Activated CD4-positive, alpha-beta T cell treated with anti-CD3 and anti-CD28 coated beads, Interleukin-2, amount 10 ng/mL, durations not matched to agents 7 days and 5 days (primary cell): Measurements from ENCODE around the gene TMEM141. TPM values are rescaled to one million over a fixed set of nuclear protein-coding genes. Genes with fewer than 3 reads are reported as not detected.
"Not testable (repeated sequence)": the region's sequence is repeated elsewhere in the genome, so short reads cannot be mapped to it uniquely, and the experiment has no call there.

Experiments
- CTCF ChIA-PET: fragments of 350-600 bp; sonication (Branson Sonifier 250); formaldehyde crosslinking; loops from one replicate; lab custom pipeline; 2021; ENCODE audit warnings: antibody characterized with exemption; lab: Charles Lee
- POLR2A ChIA-PET: fragments of 350-600 bp; sonication (Branson Sonifier 250); formaldehyde crosslinking; loops from one replicate; lab custom pipeline; 2021; ENCODE audit warnings: antibody characterized with exemption; lab: Charles Lee
- DNase-seq: peaks from one replicate; pipeline ENCODE4 v3.0.0-alpha.2; 2020
- H3K27ac Mint-ChIP-seq: one replicate; pipeline ENCODE4 v1.8.0; 2021; ENCODE audit warnings: mild to moderate bottlenecking, moderate library complexity, mixed read lengths
- H3K27me3 Mint-ChIP-seq: one replicate; pipeline ENCODE4 v1.8.0; 2021; ENCODE audit warnings: mixed read lengths
- H3K36me3 Mint-ChIP-seq: one replicate; pipeline ENCODE4 v1.8.0; 2021; ENCODE audit warnings: low read depth, mixed read lengths
- H3K4me1 Mint-ChIP-seq: one replicate; pipeline ENCODE4 v1.8.0; 2021; ENCODE audit warnings: mixed read lengths
- H3K4me3 Mint-ChIP-seq: one replicate; pipeline ENCODE4 v1.8.0; 2021; ENCODE audit warnings: mild to moderate bottlenecking, moderate library complexity, mixed read lengths
- H3K9me3 Mint-ChIP-seq: one replicate; pipeline ENCODE4 v1.8.0; 2021; ENCODE audit warnings: mixed read lengths
- total RNA-seq, 2 experiments: library from RNA; stranded (reverse); gene quantifications; one replicate each; pipeline ENCODE4 v1.2.3, GENCODE V29; 2021

Gene TMEM141
- total RNA-seq, 2 experiments from 2014 or later, result 28.5 to 38.5 TPM

DNA sequence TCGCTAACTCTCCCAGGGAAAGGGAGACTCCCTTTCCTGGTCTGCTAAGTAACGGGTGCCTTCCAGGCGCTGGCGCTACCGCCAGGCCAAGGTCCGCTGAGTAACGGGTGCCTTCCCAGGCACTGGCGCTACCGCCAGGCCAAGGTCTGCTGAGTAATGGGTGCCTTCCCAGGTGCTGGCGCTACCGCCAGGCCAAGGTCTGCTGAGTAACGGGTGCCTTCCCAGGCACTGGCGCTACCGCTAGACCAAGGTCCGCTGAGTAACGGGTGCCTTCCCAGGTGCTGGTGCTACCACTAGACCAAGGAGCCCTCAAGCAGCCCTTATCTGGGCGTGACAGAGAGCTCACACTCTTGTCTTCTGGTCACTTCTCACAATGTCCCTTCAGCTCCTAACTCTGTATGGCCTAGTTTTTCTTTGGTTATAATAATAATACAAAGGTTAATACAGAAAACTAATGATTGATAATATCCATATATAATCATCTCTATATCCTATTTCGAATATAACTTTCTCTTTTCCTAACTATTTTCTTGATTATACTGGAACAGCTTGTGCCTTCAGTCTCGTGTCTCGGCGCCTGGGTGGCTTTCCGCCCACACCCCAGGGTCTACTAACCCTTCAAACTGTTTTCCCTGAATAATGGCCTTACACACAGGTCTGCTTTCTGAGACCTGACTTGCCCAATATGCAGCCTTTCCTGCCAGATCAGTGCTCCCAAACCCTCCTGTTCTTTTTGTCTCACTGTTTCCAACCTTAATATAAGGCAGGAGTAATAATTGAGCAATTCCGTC is 5.4 kb upstream of the TMEM141 start:
- H3K27me3 Mint-ChIP-seq, result peaks cover 23% of the 10 kb centered on the region
- H3K36me3 Mint-ChIP-seq, H3K4me3 Mint-ChIP-seq, POLR2A ChIA-PET, DNase-seq, H3K27ac Mint-ChIP-seq, H3K9me3 Mint-ChIP-seq: not testable (repeated sequence)
- CTCF ChIA-PET, result interaction anchor here (1.5 kb wide), 1 partner anchor 14 kb away, joined by 4 read pairs; no protein-coding TSS in a partner anchor
- H3K4me1 Mint-ChIP-seq, result peaks cover 25% of the 10 kb centered on the region

DNA sequence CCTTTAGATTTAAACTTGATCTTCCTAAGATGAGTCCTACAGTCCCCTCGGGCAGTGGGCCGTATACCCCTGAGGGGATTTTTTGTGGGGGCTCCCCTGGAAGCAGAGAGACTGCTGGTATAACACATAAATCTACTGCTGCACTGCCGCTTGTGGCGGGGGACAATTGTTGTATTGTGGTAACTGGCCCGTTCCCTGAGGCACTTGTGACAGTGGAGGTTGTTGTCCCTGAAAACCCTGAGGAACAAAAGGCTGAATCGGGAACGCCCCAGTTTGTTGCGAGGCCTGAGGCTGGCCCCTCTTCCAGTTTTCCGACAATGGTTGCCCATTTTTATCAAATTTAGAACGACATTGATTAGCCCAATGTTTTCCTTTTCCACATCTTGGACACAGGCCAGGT is 4.7 kb upstream of the TMEM141 start:
- no peaks in the 10 kb centered on the region for H3K36me3 Mint-ChIP-seq
- H3K9me3 Mint-ChIP-seq, result no peaks in the 10 kb centered on the region
- DNase-seq, result no peak
- ChIA-PET POLR2A (no interaction called here), CTCF (interaction anchor here (0.6 to 2.4 kb wide), 6 partner anchors 9 to 450 kb away, joined by 3 to 14 read pairs (median 4); partner anchors contain the start of gene FUT7)
- peaks cover 20% of the 10 kb centered on the region for H3K27me3 Mint-ChIP-seq
- H3K4me3 Mint-ChIP-seq, result no peak overlapping the region
- H3K4me1 Mint-ChIP-seq, result peaks cover 25% of the 10 kb centered on the region
- H3K27ac Mint-ChIP-seq, result no peak overlapping the region

DNA sequence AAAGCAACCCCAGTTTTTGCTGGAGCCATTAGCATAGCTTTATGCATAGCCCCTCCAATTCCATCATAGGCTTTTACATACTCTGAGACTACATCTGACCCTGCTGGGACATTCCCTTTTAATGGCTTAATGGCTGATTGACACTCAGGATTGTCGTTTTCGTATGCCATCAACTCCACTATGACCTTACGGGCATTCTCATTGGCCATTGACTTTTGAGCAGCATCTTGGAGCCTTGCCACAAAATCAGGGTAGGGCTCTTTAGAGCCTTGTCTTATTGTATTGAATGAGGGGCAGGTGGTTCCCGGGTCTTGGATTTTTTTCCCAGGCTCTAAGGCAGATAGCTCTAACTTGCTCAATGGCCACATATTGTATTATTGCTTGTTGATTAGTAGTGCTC is 4.2 kb upstream of the TMEM141 start:
- H3K4me3 Mint-ChIP-seq, H3K9me3 Mint-ChIP-seq, POLR2A ChIA-PET, H3K36me3 Mint-ChIP-seq, DNase-seq, H3K27ac Mint-ChIP-seq: not testable (repeated sequence)
- Mint-ChIP-seq H3K4me1 (peaks cover 28% of the 10 kb centered on the region), H3K27me3 (peaks cover 18% of the 10 kb centered on the region)
- CTCF ChIA-PET, result interaction anchor here (0.6 to 2.4 kb wide), 9 partner anchors 9 to 450 kb away, joined by 3 to 14 read pairs (median 4); partner anchors contain the start of genes FUT7 and MAN1B1

DNA sequence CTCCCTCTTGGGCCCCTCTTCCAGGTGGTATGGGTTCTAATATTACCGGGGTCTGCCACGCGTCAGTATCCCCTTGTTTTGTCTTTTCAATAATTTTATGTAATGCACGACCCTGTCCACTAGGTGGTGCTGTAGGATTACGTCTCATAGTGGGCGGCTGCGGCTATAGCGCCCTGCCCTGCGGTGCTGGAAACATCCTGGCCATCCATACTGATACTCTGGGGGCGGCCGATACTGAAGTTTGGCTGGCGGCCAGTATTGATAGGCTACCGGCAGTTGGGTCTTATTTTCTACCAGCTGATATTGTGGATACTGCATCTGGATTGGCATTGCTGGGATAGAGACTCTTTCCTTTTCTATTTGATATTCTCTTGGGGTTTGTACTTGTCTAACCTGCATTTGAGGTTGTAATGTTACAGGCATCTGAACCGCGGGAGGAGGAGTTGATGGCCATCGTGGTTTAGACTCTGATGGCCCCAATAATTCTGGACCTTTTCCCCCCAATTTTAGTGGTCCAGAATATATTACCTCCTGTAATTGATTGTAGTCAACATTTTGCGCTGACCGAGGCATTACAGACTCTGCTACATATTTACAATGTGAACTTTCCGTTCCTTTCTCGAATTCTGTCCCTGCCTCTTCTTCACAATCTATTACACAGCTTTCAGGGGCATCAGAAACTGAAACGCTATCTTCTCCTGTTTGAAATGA is 3.3 kb upstream of the TMEM141 start:
- Mint-ChIP-seq H3K27me3 (peaks cover 10% of the 10 kb centered on the region), H3K9me3 (no peaks in the 10 kb centered on the region), H3K27ac (no peak overlapping the region), H3K36me3 (peaks cover 2% of the 10 kb centered on the region), H3K4me1 (peaks cover 34% of the 10 kb centered on the region), H3K4me3 (no peak overlapping the region)
- ChIA-PET POLR2A (no interaction called here), CTCF (interaction anchor here (0.9 to 2.4 kb wide), 11 partner anchors 10 to 449 kb away, joined by 3 to 14 read pairs (median 4); partner anchors contain the start of genes FUT7 and MAN1B1)
- peak; percentile 81 for DNase-seq

DNA sequence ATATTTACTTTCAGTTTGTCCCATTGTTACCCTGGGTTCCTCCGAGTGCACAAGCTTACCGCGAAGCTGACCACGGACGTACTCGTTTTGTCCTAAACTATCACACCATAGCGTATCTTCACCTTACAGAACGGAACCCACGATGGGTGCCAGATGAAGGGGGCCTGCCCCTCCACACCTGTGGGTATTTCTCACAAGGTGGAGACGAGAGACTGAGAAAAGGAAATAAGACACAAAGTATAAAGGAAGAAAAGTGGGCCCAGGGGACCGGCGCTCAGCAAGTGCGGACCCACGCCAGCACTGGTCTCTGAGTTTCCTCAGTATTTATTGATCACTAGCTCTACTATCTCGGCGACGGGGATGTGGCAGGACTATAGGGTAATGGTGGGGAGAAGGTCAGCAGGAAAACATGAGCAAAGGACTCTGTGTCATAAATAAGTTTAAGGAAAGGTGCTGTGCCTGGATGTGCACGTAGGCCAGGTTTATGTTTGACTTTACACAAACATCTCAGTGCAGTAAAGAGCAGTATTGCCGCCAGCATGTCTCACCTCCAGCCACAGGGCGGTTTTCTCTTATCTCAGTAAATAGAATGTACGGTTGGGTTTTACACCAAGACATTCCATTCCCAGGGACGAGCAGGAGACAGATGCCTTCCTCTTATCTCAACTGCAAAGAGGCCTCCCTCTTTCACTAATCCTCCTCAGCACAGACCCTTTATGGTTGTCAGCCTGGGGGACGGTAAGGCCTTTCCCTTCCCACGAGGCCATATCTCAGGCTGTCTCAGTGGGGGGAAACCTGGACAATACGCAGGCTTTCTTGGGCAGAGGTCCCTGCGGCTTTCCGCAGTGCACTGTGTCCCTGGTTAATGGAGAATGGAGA is 2.3 kb upstream of the TMEM141 start:
- Mint-ChIP-seq H3K4me1 (peaks cover 39% of the 10 kb centered on the region), H3K27ac (peak overlapping the region; percentile 15)
- H3K4me3 Mint-ChIP-seq, H3K9me3 Mint-ChIP-seq, H3K36me3 Mint-ChIP-seq, DNase-seq, POLR2A ChIA-PET, H3K27me3 Mint-ChIP-seq: not testable (repeated sequence)
- CTCF ChIA-PET, result interaction anchor here (0.7 to 2.4 kb wide), 7 partner anchors 11 to 275 kb away, joined by 3 to 14 read pairs (median 3); partner anchors contain the start of gene FUT7

DNA sequence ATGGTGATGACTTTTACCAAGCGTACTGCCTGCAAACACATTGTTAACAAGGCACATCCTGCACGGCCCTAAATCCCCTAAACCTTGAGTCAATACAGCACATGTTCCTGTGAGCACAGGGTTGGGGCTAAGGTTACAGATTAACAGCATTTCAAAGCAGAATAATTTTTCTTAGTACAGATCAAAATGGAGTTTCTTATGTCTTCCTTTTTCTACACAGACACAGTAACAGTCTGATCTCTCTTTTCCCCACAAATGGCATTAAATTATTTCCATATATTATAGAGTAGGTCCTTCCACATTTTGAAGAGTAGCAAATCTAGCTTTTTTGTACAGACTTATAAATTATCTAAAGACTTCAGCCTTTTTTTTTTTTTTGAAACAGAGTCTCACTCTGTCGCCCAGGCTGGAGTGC is 1.6 kb upstream of the TMEM141 start:
- Mint-ChIP-seq H3K36me3 (peaks cover 6% of the 10 kb centered on the region), H3K27ac (no peak overlapping the region), H3K4me1 (peaks cover 39% of the 10 kb centered on the region), H3K4me3 (no peak overlapping the region), H3K27me3 (peaks cover 8% of the 10 kb centered on the region), H3K9me3 (no peaks in the 10 kb centered on the region)
- POLR2A ChIA-PET, result no interaction called here
- CTCF ChIA-PET, result interaction anchor here (0.7 to 1.7 kb wide), 2 partner anchors 246 to 265 kb away, joined by 3 to 7 read pairs; no protein-coding TSS in a partner anchor
- DNase-seq, result no peak

DNA sequence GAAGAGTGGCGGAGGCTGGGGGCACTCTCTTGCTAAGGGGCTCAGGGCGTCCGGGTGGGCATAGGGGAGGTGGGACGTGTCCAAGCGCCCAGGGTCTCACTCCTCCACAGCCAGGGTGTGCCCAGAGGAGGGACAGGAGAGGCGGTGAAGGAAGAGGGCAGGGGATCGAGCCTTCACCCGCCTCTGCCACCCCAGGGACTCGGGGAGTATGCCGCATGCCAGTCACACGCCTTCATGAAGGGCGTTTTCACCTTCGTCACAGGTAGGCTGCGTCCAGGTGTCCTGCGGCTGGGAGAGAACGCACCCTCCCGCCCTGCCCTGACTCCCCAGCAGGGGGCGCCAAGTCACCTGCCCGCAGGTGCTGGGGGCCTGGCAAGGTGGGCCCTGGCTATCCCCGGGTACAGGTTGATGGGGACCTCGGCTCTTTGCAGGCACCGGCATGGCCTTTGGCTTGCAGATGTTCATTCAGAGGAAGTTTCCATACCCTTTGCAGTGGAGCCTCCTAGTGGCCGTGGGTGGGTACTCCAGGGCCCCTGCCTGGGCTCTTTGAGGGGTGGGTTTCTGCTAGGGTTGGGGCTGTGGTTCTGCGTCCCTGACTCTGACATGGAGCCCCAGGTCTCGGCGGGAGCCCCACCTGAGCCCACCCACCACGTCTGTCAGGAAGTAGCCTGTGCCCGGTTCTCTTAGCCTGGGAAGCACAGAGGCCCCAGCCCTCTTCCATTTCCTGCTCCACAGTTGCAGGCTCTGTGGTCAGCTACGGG is 552 bp downstream of the TMEM141 start:
- POLR2A ChIA-PET, result no interaction called here
- peak; percentile 69 for DNase-seq
- H3K27me3 Mint-ChIP-seq, result peaks cover 12% of the 10 kb centered on the region

DNA sequence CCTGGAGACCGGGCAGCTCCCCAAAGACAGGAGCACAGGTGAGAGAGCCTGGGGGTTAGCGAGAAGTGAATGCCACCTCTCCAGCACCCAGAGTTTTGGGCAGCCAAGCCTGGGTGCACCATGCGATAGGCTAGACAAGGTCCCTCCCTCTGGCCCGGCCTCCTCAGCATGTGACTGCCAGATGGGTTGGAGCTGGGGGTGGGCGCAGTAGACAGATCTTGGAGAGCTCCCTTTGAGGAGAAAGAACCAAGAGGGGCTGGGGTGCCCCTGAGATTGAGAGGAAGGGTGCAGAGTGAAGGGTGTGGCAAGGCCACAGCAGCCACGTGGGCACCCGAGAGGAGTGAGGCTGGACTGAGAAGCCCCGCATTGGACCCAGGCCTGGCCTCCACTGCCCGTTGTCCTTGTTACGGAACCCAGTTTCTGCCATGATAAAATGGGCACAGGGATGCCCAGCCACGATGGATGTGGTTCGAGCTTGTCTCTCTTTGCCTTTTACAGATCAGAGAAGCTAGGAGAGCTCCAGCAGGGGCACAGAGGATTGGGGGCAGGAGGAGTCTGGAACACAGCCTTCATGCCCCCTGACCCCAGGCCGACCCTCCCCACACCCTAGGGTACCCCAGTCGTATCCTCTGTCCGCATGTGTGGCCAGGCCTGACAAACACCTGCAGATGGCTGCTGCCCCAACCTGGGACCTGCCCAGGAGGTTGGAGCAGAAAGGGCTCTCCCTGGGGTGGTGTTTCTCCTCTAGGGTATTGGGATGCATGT is 1.4 kb downstream of the TMEM141 start:
- CTCF ChIA-PET, result interaction anchor here (0.6 to 3.9 kb wide), 19 partner anchors 9 to 294 kb away, joined by 3 to 13 read pairs (median 3); partner anchors contain the start of genes ABCA2, AJM1, FUT7 and MAN1B1
- H3K27ac Mint-ChIP-seq, result peak overlapping the region; percentile 93
- H3K4me3 Mint-ChIP-seq, result peak overlapping the region; percentile 79
- peaks cover 44% of the 10 kb centered on the region for H3K4me1 Mint-ChIP-seq
- no peaks in the 10 kb centered on the region for H3K9me3 Mint-ChIP-seq
- H3K36me3 Mint-ChIP-seq, result peaks cover 6% of the 10 kb centered on the region
- DNase-seq, result no peak
- H3K27me3 Mint-ChIP-seq, result peaks cover 14% of the 10 kb centered on the region
- POLR2A ChIA-PET, result no interaction called here

More for the DNA sequence above, 552 bp downstream of the TMEM141 start:
- Mint-ChIP-seq H3K4me1 (peaks cover 42% of the 10 kb centered on the region), H3K27ac (peak overlapping the region; percentile 93), H3K4me3 (peak overlapping the region; percentile 79), H3K9me3 (no peaks in the 10 kb centered on the region), H3K36me3 (peaks cover 6% of the 10 kb centered on the region)
- CTCF ChIA-PET, result interaction anchor here (0.7 to 3.9 kb wide), 17 partner anchors 9 to 295 kb away, joined by 3 to 13 read pairs (median 4); partner anchors contain the start of genes ABCA2, AJM1, FUT7 and MAN1B1

DNA sequence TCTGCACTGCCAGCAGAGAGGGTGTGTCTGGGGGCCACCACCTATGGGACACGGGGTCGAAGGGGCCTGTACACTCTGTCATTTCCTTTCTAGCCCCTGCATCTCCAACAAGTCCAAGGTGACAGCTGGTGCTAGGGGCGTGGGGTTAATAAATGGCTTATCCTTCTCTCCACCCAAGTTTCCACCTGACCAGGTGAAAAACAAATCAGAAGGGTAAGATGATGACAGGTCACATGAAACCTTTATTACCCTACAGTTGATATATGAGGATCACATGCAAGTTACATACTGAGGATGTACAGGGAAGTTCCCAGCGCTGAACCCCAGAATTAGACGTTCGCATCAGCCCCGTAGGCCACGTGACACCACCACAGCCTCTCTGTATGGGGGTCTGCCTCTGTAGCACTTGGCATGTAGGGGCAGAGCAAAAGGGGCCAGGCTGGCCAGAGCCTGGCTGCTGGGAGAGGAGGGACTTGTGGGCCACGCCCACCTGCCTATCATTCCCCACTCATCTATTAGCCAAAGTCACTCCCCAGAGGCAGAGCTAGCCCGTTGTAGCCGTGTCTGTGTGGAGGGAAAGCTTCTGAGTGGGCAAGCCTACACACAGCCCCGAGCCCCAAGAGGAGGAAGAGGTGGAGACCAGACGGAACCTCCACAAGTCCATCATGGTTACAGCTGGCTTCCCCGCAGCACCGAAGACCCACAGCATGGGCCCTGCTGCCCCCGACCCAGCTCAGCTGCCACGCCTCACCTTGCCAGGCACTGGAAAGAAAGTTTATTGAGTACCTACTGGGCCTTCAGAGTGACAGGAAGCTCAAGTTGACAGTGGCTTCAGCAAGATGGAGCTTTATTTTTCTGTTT is 2.2 kb downstream of the TMEM141 start:
- no peak for DNase-seq
- Mint-ChIP-seq H3K9me3 (no peaks in the 10 kb centered on the region), H3K4me3 (no peak overlapping the region), H3K36me3 (peaks cover 6% of the 10 kb centered on the region), H3K4me1 (peaks cover 36% of the 10 kb centered on the region), H3K27ac (no peak overlapping the region), H3K27me3 (peaks cover 14% of the 10 kb centered on the region)
- ChIA-PET CTCF (interaction anchor here (0.6 to 3.9 kb wide), 9 partner anchors 8 to 260 kb away, joined by 3 to 13 read pairs (median 3); partner anchors contain the start of genes ABCA2, AJM1 and PAXX), POLR2A (no interaction called here)

DNA sequence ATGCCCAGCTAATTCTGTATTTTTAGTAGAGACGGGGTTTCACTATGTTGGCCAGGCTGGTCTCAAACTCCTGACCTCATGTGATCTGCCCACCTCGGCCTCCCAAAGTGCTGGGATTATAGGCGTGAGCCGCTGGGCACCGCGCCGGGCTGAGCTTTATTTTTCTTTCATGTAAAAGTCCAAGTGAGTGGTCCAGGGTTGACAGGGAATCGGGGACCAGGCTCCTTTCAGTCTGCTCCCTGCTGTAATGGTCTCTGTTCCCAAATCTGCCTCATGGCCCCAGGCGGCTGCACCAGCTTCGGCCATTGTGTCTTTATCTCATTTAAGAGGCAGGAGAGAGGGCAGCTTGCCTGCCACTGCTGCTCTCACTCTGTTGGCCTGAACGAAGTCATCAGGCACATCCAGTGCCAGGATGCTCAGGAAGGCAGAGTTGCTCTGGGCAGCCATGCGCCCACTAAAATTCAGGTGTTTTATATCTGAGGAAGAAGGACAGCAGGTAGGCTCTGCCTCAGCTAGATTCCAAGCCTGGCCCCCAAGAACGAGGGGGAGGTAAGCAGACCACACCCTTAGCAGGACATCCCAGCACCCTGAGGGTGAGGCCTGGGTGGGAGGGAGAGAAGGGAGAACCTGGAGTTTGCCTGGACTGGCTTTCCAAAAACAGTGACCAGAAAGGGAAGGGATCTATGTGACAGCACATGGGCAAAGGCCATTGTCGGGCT is 3.3 kb downstream of the TMEM141 start:
- DNase-seq, result no peak
- ChIA-PET CTCF (interaction anchor here (0.7 kb wide), 1 partner anchor 270 kb away, joined by 3 read pairs; no protein-coding TSS in a partner anchor), POLR2A (no interaction called here)
- no peaks in the 10 kb centered on the region for H3K9me3 Mint-ChIP-seq
- H3K4me1 Mint-ChIP-seq, result peaks cover 28% of the 10 kb centered on the region
- H3K36me3 Mint-ChIP-seq, result peaks cover 6% of the 10 kb centered on the region
- peaks cover 13% of the 10 kb centered on the region for H3K27me3 Mint-ChIP-seq
- no peak overlapping the region for H3K4me3 Mint-ChIP-seq
- no peak overlapping the region for H3K27ac Mint-ChIP-seq
